Measurements from ENCODE around the gene ZNF81. TPM values are rescaled to one million over a fixed set of nuclear protein-coding genes. Genes with fewer than 3 reads are reported as not detected.
"Not testable (repeated sequence)": the region's sequence is repeated elsewhere in the genome, so short reads cannot be mapped to it uniquely, and the experiment has no call there.

Gene ZNF81
- total RNA-seq, 4 donors from 2014 or later: 3.5 to 6.3 (median 4.8) TPM

GRCh38 chrX:47804315-47804714 is 32.4 kb upstream of the ZNF81 start:
- TF ChIP-seq POLR2A (IDR thresholded peaks at IDR 0.05) (no peak), CTCF (IDR thresholded peaks at IDR 0.05) (no peak)
- no peak overlapping the region for H3K4me3 ChIP-seq (ENCODE audit: low read depth, poor library complexity, severe bottlenecking)
- intact Hi-C loops (cut with DNase I; ENCODE audit: low total_unique reads): no loop called here
- 89 to 98% methylated on average over 6 to 9 of the region's 9 CpGs for WGBS, 2 donors
- no peak for DNase-seq (ENCODE audit: low spot score in 2 of 2)

GRCh38 chrX:47805844-47806243 is 30.9 kb upstream of the ZNF81 start:
- 19 to 78% methylated on average over 1 of the region's 1 CpG for WGBS, 2 donors

GRCh38 chrX:47806415-47807271 is 30.1 kb upstream of the ZNF81 start:
- intact Hi-C loops (cut with DNase I; ENCODE audit: low total_unique reads); DNase-seq (ENCODE audit: low spot score in 2 of 2); H3K4me3 ChIP-seq (ENCODE audit: low read depth, poor library complexity, severe bottlenecking): not testable (repeated sequence)
- WGBS, 2 donors: 83% methylated on average over 6 to 12 of the region's 14 CpGs

More at GRCh38 chrX:47805844-47806243, 30.9 kb upstream of the ZNF81 start:
- intact Hi-C loops (cut with DNase I; ENCODE audit: low total_unique reads); H3K4me3 ChIP-seq (ENCODE audit: low read depth, poor library complexity, severe bottlenecking); DNase-seq (ENCODE audit: low spot score in 2 of 2): not testable (repeated sequence)

- DNase-seq (ENCODE audit: low spot score in 2 of 2); intact Hi-C loops (cut with DNase I; ENCODE audit: low total_unique reads); H3K4me3 ChIP-seq (ENCODE audit: low read depth, poor library complexity, severe bottlenecking): not testable (repeated sequence)
- WGBS, 2 donors: 41 to 61% methylated on average over 3 of the region's 3 CpGs
Observed at GRCh38 chrX:47807272-47807538, 29.5 kb upstream of the ZNF81 start.

GRCh38 chrX:47807548-47807947 is 29.2 kb upstream of the ZNF81 start:
- DNase-seq (ENCODE audit: low spot score in 2 of 2): no peak
- no peak overlapping the region for H3K4me3 ChIP-seq (ENCODE audit: low read depth, poor library complexity, severe bottlenecking)
- TF ChIP-seq CTCF (IDR thresholded peaks at IDR 0.05): no peak
- no peak for TF ChIP-seq POLR2A (IDR thresholded peaks at IDR 0.05)
- intact Hi-C loops (cut with DNase I; ENCODE audit: low total_unique reads): no loop called here
- 65 to 69% methylated on average over 2 to 12 of the region's 12 CpGs for WGBS, 2 donors

- intact Hi-C loops (cut with DNase I; ENCODE audit: low total_unique reads): no loop called here
- TF ChIP-seq POLR2A (IDR thresholded peaks at IDR 0.05): no peak
- TF ChIP-seq CTCF (IDR thresholded peaks at IDR 0.05): no peak
- DNase-seq (ENCODE audit: low spot score in 2 of 2): no peak
- no peak overlapping the region for H3K4me3 ChIP-seq (ENCODE audit: low read depth, poor library complexity, severe bottlenecking)
- 62 to 77% methylated on average over 9 of the region's 9 CpGs for WGBS, 2 donors
Observed at GRCh38 chrX:47808904-47809788, 27.6 kb upstream of the ZNF81 start.

GRCh38 chrX:47814851-47815250 is 21.9 kb upstream of the ZNF81 start:
- TF ChIP-seq CTCF (IDR thresholded peaks at IDR 0.05) (no peak), POLR2A (IDR thresholded peaks at IDR 0.05) (no peak)
- no peak for DNase-seq (ENCODE audit: low spot score in 2 of 2)
- intact Hi-C loops (cut with DNase I; ENCODE audit: low total_unique reads): no loop called here
- 81 to 88% methylated on average over 1 of the region's 1 CpG for WGBS, 2 donors
- H3K4me3 ChIP-seq (ENCODE audit: low read depth, poor library complexity, severe bottlenecking): no peak overlapping the region
